Anterior cingulate cortex (tissue), 58 donors: ENCODE measurements around the gene TLR3.

Experiments used
- DNase-seq, 58 donors: peaks; one replicate each; lab custom pipeline; 2025; lab: John Stamatoyannopoulos, UW

Gene TLR3

DNA sequence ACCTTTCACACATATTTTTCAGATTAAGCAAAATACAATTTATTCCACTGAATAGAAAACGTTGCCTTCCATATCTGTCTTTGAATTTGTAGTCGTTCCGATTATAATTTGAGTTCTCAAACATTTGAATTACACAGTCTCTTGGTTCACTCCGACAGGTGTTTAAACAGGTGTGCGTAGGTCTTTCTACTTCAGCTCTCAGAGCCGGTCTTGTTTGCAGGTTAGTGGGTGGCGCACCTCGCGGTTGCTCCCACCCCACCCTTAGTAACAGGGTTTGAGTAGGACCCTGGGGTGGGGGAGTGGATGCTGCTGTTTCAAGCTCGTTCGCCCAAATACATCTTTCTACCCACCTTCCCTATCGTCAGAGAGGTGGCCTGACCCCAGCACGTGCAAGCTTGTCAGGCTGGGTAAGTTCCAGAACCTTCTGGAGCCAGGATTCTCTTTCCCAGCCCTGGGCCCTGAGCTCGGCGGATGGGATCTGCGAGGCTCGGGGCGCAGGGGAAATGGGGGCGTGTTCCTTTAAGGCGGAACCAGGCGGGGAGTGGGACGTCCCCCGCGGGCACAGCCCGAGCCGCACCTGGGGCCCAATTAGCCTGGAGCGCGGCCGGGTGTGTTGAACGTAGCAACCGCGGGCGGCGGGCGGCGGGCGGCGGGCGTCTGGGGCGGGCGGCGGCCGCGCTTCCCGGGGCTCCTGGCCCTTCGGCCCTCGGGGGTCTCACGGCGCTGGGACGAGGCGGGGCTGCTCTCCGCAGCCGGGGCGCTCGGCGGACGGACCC is 35.3 kb downstream of the TLR3 start, which contains the start of gene FAM149A:
TSS of gene FAM149A (plus strand) at position 591 of the 776 bp plus-strand sequence.
- peak in 8 of 58 donors; percentile 4 to 29 (median 8) for DNase-seq

DNA sequence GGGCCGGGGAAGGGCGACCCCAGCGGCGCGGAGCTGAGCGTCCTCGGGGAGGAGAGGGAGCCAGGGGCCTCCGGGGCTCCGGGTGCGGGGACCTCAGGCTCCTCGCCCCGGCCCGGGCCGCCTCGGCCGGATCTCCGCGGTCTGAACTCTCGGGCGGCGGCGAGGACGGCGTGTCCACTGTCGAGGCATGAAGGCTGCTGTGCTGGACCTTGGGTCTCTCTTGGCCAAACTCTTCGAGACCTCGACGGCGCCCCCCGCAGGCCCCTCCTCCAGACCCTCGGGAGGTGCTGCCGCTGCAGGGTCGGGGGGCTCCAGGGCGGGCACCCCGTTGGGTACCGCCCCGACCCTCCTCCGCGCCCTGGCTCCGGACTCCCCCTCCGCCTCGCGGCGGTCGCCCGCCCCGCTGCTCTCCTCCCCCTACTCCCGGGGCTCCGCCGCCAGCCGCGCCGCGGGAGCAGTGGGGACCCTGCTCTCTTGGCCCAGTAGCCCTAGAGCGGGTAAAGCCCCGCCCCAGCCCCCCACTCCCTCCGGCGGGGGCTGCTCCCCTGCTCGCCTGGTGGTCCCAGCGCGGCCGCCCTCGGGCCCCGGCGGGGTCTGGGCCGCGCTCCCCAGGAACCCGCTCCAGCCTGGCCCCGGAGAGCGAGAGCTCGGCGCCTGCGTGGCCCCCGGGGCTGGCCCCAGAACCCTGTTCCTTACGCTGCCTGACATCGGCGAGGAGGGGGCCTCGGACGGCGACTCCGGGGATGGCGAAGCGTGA is 36.1 kb downstream of the TLR3 start:
- no peak for DNase-seq

DNA sequence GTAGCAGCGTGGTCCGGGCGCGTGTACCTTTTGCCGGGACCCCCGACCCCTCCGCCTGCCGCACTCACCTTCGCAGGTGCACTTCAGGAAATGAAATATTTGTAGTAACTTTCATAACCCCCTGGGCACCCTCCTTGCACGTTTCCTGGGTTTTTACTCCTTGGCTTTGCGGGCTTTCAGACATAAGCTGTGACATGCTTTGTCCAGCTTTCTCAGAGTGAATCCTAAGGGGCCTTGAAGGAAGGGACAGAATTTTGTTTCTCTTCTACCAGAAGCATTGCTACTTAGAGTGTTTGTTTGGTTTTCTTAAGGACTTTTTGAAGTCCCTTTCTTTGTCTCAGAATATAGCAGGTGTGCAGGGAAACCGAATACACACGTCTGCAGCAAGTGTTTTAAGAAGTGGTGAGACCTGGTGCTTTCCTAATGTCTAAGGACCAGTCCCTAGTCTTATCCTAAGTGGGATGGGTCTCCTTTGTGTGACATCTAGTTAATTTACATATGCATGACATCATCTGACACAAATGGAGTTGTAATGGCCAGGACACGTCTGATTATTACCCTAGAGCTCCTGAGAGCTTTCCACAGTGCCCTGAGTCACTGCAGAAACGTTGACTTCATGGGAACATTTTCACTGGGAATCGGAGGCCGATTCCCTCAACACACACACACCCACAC is 36.8 kb downstream of the TLR3 start:
- peak in 5 of 58 donors; percentile 4 to 21 (median 4) for DNase-seq

DNA sequence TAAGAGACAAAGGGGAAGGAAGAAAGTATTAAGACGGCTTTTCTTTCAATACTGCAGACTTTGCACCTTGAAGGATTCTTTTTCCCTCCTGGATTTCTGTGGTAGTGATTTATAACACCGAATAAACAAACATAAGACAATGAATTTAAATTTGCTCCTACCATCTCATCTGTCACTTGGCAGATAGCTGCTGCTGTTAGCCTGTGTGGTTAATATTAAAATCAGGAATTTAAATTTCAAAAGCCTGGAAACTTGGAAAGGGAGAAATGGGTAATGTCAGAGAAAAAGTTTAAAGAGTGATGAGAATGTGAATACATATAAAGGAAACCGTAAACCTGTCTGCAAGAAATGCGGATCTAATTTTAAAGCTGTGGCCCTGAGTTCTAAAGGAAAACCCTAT is 39.0 kb downstream of the TLR3 start:
- no peak for DNase-seq

DNA sequence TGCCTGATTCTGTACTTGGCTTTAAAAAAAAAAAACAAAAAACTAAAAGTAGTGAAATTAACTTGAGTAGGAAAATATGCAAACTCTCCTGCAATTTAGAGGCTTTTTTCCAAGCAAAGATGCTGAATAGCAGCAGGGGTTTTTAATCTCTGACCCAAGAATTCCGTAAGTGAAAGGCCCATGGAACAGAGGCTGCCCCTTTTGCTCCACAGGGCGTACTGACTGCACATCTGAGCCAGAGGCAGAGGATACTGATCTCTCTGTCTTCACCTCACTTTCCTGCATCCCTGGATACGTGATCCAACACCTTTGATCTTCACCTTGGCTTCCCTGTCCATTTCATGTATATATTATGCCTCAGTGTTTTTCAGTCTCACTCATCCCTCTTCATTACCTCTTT is 39.4 kb downstream of the TLR3 start:
- DNase-seq, result no peak

DNA sequence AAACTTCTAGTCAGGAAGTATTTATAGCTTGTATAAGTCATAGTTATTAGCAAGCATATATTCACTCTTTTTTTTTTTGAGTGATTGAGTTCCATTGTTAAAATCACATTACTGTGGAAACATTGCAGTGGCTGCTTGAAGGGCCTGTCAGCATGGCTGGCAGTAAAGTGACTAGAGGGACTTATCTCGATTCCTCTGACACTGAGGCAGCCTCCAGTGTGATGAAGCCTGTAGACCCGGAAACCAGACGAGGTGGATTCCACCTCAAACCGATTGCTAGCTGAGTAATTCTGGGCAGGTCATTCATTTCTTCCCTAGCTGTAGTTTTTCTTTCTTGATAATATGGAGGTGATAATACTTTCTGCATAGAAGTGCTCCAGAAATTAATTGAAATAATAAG is 40.3 kb downstream of the TLR3 start:
- DNase-seq, result no peak

DNA sequence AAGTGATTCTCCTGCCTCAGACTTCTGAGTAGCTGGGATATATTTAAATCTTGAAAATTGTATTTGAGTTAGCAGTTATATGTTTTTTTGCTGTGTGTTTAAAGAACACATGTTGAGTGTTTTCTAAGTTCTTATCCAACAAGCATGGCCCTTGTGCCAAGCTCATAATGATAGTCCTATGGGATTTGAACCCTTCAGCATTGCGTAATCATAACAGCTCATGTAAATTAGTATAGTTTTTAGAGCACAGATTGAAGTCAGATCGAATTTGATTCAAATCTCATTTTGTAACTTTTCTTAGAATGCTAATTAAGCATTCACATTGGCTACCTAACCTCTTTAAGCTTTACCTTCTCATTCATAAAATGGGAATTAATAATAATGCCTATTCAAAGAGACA is 47.7 kb downstream of the TLR3 start:
- no peak for DNase-seq

DNA sequence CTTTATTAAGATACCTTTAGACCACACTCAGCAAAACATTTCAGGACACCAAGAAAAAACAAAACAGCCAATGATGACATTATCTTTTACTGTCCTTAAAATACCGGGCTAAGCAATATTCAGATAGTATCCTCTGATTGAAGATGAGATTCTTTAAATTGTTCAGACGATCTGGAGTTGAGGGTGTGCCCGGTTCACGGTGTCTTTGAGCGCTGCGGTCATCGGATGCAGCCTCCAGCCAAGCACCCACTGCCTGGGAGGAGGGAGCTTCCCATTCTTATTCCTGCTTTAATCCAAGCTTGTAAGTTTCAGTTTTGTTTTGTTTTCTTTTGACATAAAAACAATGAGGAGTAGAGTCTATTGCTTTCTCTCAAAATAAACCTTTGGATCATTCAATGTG is 49.6 kb downstream of the TLR3 start:
- no peak for DNase-seq

DNA sequence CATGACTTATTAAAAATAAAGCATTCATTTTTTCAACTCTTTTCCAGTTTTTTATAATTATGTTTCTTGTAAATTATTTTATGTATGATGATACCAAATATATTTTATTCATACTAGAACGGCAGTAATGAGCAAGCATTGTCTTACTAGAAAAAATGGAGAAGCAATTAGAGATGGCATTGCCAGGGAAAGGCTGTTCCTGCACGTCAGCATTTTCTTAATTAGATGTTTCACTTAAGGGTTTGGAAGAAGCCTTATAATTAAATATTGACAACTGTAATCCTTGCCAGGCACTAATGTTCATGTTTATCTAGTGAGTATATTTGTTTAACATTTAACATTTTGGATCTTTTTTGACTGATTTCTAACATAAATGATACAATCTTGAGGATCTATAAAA is 52.1 kb downstream of the TLR3 start:
- no peak for DNase-seq

DNA sequence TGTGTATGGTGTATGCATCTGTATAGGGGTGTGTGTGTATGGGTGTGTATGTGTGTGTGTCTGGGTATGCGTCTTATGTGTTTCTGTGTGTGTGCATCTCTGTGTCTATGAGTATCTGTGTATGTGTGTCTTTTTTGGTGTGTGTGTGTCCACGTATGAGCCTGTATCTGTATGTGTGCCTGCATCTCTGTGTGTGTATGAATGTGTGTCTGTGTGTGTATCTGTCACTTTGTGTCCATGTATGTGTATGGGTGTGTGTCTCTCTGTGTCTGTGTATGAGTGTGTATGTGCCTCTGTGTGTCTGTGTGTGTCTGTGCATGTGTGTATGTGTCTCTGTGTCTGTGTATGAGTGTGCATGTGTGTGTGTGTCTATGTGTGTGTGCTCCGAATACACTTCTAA is 59.9 kb downstream of the TLR3 start:
- DNase-seq, result no peak

DNA sequence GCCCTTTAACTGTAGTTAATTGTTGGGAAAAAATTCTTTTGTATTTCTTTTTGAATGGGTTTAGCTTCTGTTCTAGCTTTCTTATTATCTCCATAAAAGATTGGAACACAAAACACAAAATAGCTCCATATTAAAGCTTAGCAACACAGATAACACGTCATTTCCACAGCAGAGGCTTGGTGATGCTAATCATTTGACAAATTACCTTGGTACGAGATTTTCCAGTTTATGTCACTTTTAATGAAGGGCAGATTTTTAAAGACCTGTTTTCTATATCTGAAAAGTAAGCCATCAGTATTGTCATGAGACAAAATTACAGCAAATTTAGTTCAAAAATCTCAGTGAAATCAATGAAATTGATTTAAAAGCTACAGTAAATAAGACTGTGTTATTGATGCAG is 63.0 kb downstream of the TLR3 start:
- no peak for DNase-seq

DNA sequence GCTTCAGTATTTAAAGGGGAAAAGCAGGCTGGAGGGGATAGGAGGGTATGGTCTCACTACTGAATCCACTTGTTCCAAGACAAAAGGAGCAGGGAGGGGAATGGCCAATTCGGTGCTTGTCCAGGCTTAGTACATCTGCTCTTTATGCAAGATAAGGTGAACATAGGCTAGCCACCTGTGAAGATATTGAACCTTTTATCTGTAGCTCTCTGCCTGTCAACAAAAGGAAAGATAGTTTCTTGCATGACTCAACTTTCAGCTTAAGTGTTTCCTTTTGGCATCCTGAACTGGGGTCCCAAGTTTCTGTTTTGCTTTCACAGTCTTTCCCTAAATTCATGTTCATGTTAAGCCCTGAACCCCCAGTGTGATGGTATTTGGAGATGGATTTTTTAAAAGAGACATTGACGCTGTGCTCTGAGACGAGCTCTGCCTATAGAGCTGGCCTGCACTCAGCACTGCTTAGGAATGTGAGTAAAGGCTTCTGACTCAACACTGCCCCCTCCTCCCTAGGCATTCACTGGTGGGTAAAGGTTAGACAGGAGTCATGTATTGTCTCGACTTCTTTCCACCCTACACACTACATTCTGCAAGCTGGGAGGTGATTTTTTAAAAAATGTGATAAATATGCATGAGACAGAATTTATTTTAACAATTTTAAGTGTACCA is 63.8 kb downstream of the TLR3 start:
- no peak for DNase-seq

DNA sequence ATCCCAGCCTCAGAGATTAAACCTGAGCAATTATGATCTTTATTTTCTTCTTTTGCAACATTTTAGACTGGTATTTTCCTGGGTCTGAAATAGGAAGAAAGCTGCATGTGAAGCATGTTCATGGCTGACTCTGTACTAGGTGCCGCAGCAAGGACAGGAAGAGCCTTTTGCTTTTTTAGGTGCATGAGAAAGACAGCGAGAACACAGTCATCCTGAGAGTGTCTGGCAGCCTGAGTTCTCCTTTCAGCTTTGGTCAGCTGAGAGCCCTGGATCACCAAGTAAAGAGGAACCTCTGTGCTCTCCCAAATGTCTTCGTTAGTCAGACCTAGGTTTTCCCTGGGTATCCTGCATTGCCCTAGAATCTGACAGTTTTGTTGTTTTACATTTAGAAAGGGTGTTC is 65.3 kb downstream of the TLR3 start:
- DNase-seq, result peak in 12 of 58 donors; percentile 11 to 60 (median 24)

DNA sequence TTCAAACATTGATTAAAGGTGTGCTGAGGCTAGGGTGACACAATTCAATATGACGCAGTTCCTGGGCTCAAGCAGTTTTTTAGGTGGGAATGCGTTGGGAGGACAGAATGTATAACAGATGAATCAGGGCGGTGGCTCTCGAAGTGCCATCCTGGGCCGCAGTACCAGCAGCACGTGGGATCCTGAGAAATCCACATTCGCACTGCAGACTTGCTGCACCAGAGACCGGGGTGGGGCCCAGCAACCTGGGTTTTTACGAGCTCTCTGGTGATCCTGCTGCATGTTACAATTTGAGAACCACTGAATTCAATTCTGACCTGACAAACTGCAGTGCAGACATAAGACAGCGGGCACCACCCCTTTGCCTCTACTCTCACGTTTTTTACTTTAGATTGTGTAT is 65.9 kb downstream of the TLR3 start:
- DNase-seq, result no peak

DNA sequence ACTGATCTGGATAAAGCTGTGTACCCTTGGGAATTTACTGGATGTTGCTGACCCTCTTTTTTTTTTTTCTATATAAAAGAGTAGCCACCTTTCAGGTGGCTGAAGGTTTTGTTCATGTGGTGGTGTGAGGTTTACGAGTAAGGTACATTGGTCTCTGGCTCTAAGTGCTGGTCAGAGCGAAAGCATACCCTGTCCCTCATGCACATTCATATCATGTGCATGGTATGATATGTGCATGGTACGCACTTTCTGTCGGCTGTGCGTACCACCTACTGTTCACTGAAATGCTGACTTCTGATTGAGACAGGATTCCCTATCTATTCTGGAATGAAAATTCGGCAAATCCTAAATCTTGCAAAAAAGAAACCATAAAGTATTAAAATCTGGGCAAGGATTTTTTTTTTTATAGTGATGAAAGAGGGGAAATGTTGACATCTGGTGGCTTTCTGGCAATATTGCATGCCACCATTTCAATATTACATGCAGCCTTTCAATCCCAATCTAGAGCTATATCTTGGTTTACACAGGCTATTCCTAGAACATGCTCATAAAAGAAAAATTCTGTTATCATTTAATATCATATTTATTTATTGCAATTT is 68.3 kb downstream of the TLR3 start:
- DNase-seq, result no peak
